HEK293T (cell line): ENCODE results near the gene SLC5A2.

Source experiments
- ARNT ChIP-seq: fragments of 450-650 bp; IDR thresholded peaks from 2 replicates; pipeline ENCODE4 v1.6.1; 2017; ENCODE audit warnings: mild to moderate bottlenecking
- BHLHE40 ChIP-seq: fragments of 450-650 bp; IDR thresholded peaks from 2 replicates; pipeline ENCODE4 v1.6.1; 2016; ENCODE audit warnings: mild to moderate bottlenecking, moderate library complexity, borderline replicate concordance
- ELF4 ChIP-seq: fragments of 450-650 bp; IDR thresholded peaks from 2 replicates; pipeline ENCODE4 v1.6.1; 2017; ENCODE audit warnings: antibody characterized with exemption
- FOXA1 ChIP-seq: fragments of 450-650 bp; IDR thresholded peaks from 2 replicates; pipeline ENCODE4 v1.6.1; 2016; ENCODE audit warnings: mild to moderate bottlenecking
- L3MBTL2 ChIP-seq: fragments of 450-650 bp; conservative IDR thresholded peaks from 2 replicates; pipeline ENCODE4 v1.6.1; 2016; ENCODE audit warnings: mild to moderate bottlenecking
- SP1 ChIP-seq: fragments of 450-650 bp; IDR thresholded peaks from 2 replicates; pipeline ENCODE4 v1.6.1; 2017

DNA sequence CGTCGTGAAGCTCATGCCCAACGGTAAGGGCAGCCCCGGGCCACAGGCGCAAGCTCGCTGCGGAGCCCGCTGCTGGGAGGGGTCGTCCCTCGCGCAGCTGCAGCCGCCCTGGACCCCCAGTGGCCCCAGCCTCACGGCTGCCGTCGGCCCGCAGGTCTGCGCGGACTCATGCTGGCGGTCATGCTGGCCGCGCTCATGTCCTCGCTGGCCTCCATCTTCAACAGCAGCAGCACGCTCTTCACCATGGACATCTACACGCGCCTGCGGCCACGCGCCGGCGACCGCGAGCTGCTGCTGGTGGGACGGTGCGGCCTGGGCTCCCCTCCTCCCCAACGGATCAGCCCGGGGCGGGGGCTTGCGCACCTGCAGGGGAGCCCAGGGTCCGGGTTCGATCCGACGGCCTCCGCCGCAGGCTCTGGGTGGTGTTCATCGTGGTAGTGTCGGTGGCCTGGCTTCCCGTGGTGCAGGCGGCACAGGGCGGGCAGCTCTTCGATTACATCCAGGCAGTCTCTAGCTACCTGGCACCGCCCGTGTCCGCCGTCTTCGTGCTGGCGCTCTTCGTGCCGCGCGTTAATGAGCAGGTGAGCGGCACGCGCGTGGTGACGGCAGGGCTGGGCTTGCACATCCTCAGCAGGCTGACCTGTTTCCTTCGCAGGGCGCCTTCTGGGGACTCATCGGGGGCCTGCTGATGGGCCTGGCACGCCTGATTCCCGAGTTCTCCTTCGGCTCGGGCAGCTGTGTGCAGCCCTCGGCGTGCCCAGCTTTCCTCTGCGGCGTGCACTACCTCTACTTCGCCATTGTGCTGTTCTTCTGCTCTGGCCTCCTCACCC is 5.8 kb downstream of the SLC5A2 start:
- TF ChIP-seq SP1 (no peak), ARNT (no peak), BHLHE40 (no peak), FOXA1 (no peak), L3MBTL2 (no peak), ELF4 (no peak)
